Peyer's patch (tissue), 4 donors: ENCODE data around the gene TNRC6B.

Experiments
- CTCF ChIP-seq, 6 experiments: fragments of 450-650 bp in 4 of 6; fragments of 200-600 bp in 2 of 6; sonication (generic) in 1 of 6; IDR thresholded peaks; one replicate each; pipeline ENCODE4 v1.5.1; 2017 to 2019; ENCODE audit warnings: antibody characterized with exemption in 6 of 6, mild to moderate bottlenecking in 3 of 6, moderate library complexity in 1 of 6
- POLR2A ChIP-seq, 2 donors: fragments of 450-650 bp; IDR thresholded peaks; one replicate each; pipeline ENCODE4 v1.5.1; 2017; ENCODE audit warnings: antibody characterized with exemption in 2 of 2, mild to moderate bottlenecking in 2 of 2, moderate library complexity in 2 of 2

- no peak for TF ChIP-seq CTCF (IDR thresholded peaks at IDR 0.05)
- no peak for TF ChIP-seq POLR2A (IDR thresholded peaks at IDR 0.05)
These were observed 147.6 kb downstream of the TNRC6B start for GRCh38 chr22:40325315-40325714.
